IMR-90 (cell line): ENCODE measurements around the gene KCTD16.

Experiments used
- BHLHE40 ChIP-seq: fragments of 150-350 bp; IDR thresholded peaks from 2 replicates; pipeline ENCODE4 v1.6.1; 2016; ENCODE audit warnings: mild to moderate bottlenecking, low read depth, low read length
- CEBPB ChIP-seq: IDR thresholded peaks from 2 replicates; pipeline ENCODE4 v1.6.1; 2012; ENCODE audit warnings: low read depth, low read length, improper control_type of control experiment
- CTCF ChIP-seq: conservative IDR thresholded peaks from 2 replicates; pipeline ENCODE4 v1.5.1; 2012; ENCODE audit warnings: mild to moderate bottlenecking, low read depth, low read length, improper control_type of control experiment
- FOS ChIP-seq: fragments of 150-350 bp; IDR thresholded peaks from 2 replicates; pipeline ENCODE4 v1.6.1; 2016; ENCODE audit warnings: low read depth, low read length
- MAFK ChIP-seq: IDR thresholded peaks from 2 replicates; pipeline ENCODE4 v1.6.1; 2012; ENCODE audit warnings: low read depth, low read length, improper control_type of control experiment
- MXI1 ChIP-seq: IDR thresholded peaks from 2 replicates; pipeline ENCODE4 v1.6.1; 2012; ENCODE audit warnings: low read depth, mild to moderate bottlenecking, low read length, moderate library complexity, borderline replicate concordance
- POLR2A ChIP-seq: IDR thresholded peaks from 2 replicates; pipeline ENCODE4 v1.6.1; 2012; ENCODE audit warnings: mild to moderate bottlenecking, low read depth, low read length
- RAD21 ChIP-seq: IDR thresholded peaks from 2 replicates; pipeline ENCODE4 v1.6.1; 2012; ENCODE audit warnings: low read length, improper control_type of control experiment
- RCOR1 ChIP-seq: IDR thresholded peaks from 2 replicates; pipeline ENCODE4 v1.6.1; 2012; ENCODE audit warnings: mild to moderate bottlenecking, low read length, improper control_type of control experiment; ENCODE audit not compliant: insufficient replicate concordance
- RFX5 ChIP-seq: IDR thresholded peaks from 2 replicates; pipeline ENCODE4 v1.8.0; 2012; ENCODE audit warnings: low read depth, mild to moderate bottlenecking, low read length, moderate library complexity
- SMC3 ChIP-seq: fragments of 150-350 bp; IDR thresholded peaks from 2 replicates; pipeline ENCODE4 v1.6.1; 2016; ENCODE audit warnings: low read depth, mild to moderate bottlenecking, antibody characterized with exemption, low read length, moderate library complexity
- TF ChIP-seq, protein P1 (sequence below): fragments of 150-350 bp; IDR thresholded peaks from 2 replicates; pipeline ENCODE4 v1.6.1; 2017; ENCODE audit warnings: mild to moderate bottlenecking, antibody characterized with exemption, low read length, low read depth

DNA sequence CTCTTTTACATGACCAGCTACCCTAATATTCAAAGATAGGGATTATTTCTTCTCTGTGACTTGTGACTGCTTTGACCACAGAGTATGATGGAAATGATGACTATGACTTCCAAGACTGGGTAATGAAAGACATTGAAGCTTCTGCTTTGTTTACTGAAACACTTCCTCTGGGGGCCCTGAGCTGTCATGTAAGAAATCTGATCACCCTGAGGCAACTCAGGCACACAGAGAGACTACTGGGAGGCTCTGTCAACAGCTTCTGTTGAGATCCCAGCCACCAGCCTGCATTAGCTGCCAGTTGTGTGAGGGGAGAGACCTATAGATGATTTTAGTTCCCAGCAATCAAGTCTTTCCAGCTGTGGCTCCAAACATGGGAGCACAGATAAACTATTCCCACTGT lies 76.5 kb downstream of the KCTD16 start:
- no peak for TF ChIP-seq SMC3
- TF ChIP-seq CTCF = no peak
- no peak for TF ChIP-seq RCOR1
- no peak for TF ChIP-seq POLR2A
- TF ChIP-seq RFX5 = no peak
- TF ChIP-seq RAD21 = no peak
- TF ChIP-seq CEBPB = no peak
- TF ChIP-seq BHLHE40 = no peak
- TF ChIP-seq MXI1 = no peak
- TF ChIP-seq, protein P1, sequence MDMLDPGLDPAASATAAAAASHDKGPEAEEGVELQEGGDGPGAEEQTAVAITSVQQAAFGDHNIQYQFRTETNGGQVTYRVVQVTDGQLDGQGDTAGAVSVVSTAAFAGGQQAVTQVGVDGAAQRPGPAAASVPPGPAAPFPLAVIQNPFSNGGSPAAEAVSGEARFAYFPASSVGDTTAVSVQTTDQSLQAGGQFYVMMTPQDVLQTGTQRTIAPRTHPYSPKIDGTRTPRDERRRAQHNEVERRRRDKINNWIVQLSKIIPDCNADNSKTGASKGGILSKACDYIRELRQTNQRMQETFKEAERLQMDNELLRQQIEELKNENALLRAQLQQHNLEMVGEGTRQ = no peak
- TF ChIP-seq FOS = no peak
- no peak for TF ChIP-seq MAFK
